ENCODE measurements around the gene NR2C1. TPM values are rescaled to one million over a fixed set of nuclear protein-coding genes. Genes with fewer than 3 reads are reported as not detected.

The NR2C1 gene
- total and polyA plus RNA-seq, 9 donors, result 20.2 to 42.2 (median 38.2) TPM

DNA sequence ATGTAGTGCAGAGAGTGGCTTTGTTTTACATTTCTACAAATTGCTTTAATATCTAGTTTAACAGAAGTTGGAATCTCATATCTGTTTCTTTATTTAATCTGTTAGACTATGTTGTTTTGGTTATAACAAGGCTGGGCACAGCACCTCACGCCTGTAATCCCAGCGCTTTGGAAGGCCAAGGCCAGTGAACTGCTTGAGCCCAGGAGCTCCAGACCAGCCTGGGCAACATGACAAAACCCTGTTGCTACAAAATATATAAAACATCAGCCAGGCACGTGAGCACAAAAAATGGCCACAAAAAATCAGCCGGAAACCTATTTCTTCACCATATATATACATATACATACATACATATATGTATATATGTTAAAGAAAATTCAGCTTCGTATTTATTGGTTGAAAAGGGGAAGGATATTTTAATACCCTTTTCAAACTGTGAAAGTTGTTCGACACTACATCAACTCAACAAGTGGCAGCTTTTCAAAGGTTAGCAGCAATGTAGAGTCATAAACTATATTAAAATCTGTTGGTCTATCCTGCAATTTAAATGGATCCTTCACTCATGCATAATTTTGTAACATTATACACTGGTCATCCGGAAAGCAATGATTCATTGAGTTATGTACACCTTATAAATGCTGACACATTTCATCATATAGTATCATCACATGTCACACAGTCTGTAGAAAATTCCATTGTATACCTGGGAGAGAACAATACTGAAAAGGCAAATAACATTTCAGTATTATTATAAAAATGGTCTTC lies 7.1 kb downstream of the NR2C1 start:
- H3K36me3 ChIP-seq, result no peaks in the 10 kb centered on the region
- H3K4me3 ChIP-seq, result no peak overlapping the region
- peaks cover 1% of the 10 kb centered on the region for H3K4me1 ChIP-seq (ENCODE audit: insufficient read depth)
- DNase-seq, result no peak
- no peaks in the 10 kb centered on the region for H3K27me3 ChIP-seq
- TF ChIP-seq POLR2A (IDR thresholded peaks at IDR 0.05), result no peak
- TF ChIP-seq EP300 (IDR thresholded peaks at IDR 0.05), result no peak
- TF ChIP-seq, protein P1, sequence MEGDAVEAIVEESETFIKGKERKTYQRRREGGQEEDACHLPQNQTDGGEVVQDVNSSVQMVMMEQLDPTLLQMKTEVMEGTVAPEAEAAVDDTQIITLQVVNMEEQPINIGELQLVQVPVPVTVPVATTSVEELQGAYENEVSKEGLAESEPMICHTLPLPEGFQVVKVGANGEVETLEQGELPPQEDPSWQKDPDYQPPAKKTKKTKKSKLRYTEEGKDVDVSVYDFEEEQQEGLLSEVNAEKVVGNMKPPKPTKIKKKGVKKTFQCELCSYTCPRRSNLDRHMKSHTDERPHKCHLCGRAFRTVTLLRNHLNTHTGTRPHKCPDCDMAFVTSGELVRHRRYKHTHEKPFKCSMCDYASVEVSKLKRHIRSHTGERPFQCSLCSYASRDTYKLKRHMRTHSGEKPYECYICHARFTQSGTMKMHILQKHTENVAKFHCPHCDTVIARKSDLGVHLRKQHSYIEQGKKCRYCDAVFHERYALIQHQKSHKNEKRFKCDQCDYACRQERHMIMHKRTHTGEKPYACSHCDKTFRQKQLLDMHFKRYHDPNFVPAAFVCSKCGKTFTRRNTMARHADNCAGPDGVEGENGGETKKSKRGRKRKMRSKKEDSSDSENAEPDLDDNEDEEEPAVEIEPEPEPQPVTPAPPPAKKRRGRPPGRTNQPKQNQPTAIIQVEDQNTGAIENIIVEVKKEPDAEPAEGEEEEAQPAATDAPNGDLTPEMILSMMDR (IDR thresholded peaks at IDR 0.05), result no peak
- intact Hi-C loops (cut with DNase I), result no loop called here
- H3K27ac ChIP-seq, result no peak overlapping the region
- H3K9me3 ChIP-seq, result no peaks in the 10 kb centered on the region
- 69 to 83% (median 79%) methylated on average over 7 of the region's 7 CpGs for WGBS, 3 donors

DNA sequence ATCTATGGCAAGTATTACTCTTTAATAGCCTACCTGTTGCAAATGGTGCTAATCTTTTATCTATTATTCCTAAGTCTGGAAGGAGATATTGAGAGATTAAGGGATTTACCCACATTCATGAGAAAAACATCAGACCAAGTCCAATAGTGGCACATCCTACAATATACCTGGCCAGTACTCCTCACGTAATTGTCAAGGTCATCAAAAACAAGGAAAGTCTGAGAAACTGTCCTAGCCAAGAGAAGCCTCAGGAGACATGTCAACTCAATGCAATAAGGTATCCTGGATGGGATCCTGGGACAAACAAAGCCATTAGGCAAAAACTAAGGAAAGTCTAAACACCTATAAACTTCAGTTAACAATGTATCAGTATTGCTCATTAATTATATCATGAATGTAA lies 12.5 kb downstream of the NR2C1 start:
- no peaks in the 10 kb centered on the region for H3K27me3 ChIP-seq
- no peak overlapping the region for H3K27ac ChIP-seq
- no peaks in the 10 kb centered on the region for H3K9me3 ChIP-seq
- TF ChIP-seq, protein P1 (IDR thresholded peaks at IDR 0.05), result no peak
- TF ChIP-seq EP300 (IDR thresholded peaks at IDR 0.05), result no peak
- TF ChIP-seq POLR2A (IDR thresholded peaks at IDR 0.05), result no peak
- no peak overlapping the region for H3K4me3 ChIP-seq
- no peak for DNase-seq
- H3K36me3 ChIP-seq, result no peaks in the 10 kb centered on the region
- H3K4me1 ChIP-seq (ENCODE audit: insufficient read depth), result no peaks in the 10 kb centered on the region
- 91 to 97% (median 91%) methylated on average over 1 of the region's 1 CpG for WGBS, 3 donors
- intact Hi-C loops (cut with DNase I), result no loop called here

DNA sequence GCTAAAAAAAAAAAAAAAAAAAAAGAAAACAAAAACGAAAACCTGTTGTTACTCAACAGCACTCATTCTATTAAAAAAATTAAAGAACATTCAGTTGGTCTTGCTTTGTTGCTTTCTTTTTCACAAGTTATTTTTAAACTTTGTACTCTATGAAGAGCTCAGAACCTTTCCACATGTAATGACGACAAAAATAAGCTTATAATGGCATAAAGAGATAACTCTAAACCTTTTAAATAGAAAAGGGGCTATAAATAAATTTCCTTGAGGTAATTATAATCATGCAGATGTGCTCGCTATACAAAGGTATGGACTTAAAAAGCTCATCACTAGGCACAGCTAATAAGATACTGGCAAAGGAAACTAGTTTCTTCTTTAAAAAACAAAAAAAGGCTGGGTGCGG lies 13.4 kb downstream of the NR2C1 start:
- intact Hi-C loops (cut with DNase I), result no loop called here
- DNase-seq, result no peak
- TF ChIP-seq EP300 (IDR thresholded peaks at IDR 0.05), result no peak
- TF ChIP-seq, protein P1 (IDR thresholded peaks at IDR 0.05), result no peak
- no peak for TF ChIP-seq POLR2A (IDR thresholded peaks at IDR 0.05)
- Histone ChIP-seq H3K36me3 (no peaks in the 10 kb centered on the region), H3K27me3 (no peaks in the 10 kb centered on the region), H3K4me1 (ENCODE audit: insufficient read depth) (no peaks in the 10 kb centered on the region), H3K27ac (no peak overlapping the region), H3K4me3 (no peak overlapping the region), H3K9me3 (no peaks in the 10 kb centered on the region)
- 73 to 79% (median 78%) methylated on average over 4 of the region's 4 CpGs for WGBS, 3 donors

DNA sequence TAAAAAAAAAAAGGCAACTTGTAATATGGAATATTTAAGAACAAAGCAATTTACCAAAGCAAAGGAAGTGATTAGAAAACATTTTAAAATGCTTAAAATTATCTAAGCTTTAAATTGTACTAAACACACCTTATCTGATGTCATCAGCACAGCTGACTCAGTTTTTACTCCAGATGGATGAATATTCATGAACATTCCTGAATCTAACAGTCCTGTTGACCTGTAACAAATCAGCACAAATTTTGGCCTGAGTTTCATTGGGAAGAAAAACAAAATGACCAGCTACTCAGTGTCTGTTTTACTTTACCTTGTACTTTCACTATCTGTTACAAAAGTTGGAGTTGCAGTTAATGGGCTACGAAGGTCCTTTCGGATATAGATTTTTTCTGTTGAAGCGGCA lies 16.0 kb downstream of the NR2C1 start:
- no peak for TF ChIP-seq POLR2A (IDR thresholded peaks at IDR 0.05)
- no peak for TF ChIP-seq EP300 (IDR thresholded peaks at IDR 0.05)
- TF ChIP-seq, protein P1 (IDR thresholded peaks at IDR 0.05), result no peak
- DNase-seq, result no peak
- Histone ChIP-seq H3K4me1 (ENCODE audit: insufficient read depth) (peaks cover 2% of the 10 kb centered on the region), H3K36me3 (no peaks in the 10 kb centered on the region), H3K27me3 (no peaks in the 10 kb centered on the region), H3K27ac (no peak overlapping the region), H3K4me3 (no peak overlapping the region), H3K9me3 (no peaks in the 10 kb centered on the region)
- intact Hi-C loops (cut with DNase I), result no loop called here
- 94 to 98% (median 94%) methylated on average over 3 of the region's 3 CpGs for WGBS, 3 donors
